NCI-H1436 treated with DMSO at 0.1 percent for 48 hours (cell line): Measurements from ENCODE around the gene TAGLN3.

Experiments used
- DNase-seq: peaks from one replicate; lab custom pipeline; 2025; lab: John Stamatoyannopoulos, UW

The TAGLN3 gene

DNA sequence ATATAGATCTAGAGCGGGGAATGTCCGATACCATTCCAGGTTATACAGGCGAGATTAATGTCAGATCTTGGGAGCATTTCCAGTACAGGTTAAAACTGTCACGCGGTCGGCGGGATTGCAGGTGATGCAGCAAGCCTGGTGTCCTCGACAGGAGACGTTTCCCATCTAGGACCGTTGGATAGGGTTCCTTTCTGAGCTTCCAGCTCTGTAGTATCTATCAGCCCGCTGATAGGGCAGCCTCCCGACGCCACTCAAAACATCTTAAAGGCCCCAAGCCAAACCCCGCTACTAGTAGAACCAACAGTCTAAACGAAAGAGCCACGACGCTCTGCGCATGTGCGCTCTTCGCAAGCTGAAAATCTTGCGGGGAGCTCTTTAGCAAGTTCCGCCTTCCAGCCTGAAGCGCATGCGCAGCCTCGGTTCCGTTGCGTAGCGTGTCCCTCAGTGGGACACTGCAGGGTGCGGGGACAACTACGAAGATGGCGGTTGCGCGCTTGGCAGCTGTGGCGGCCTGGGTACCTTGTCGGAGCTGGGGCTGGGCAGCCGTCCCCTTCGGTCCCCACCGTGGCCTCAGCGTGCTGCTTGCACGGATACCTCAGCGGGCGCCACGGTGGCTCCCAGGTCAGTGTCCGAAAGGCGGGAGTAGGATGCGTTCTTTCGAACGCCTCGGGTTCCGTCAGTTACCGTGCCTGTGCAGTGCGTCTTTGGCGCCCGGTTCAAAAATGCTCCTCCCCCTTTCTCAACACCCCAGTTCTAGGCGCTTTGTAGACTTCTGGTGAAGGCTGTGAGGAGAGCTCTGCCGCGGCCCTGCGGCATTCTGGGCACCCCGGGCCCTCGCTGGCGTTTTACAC lies 19.9 kb upstream of the TAGLN3 start, which contains the start of gene ABHD10:
TSS of gene ABHD10 (plus strand) at position 444 of the 851 bp plus-strand sequence. CDS start at position 480, 36 bp downstream.
- peak; percentile 92 for DNase-seq

GRCh38 chr3:111979434-111980038 lies 19.2 kb upstream of the TAGLN3 start:
- DNase-seq: no peak

DNA sequence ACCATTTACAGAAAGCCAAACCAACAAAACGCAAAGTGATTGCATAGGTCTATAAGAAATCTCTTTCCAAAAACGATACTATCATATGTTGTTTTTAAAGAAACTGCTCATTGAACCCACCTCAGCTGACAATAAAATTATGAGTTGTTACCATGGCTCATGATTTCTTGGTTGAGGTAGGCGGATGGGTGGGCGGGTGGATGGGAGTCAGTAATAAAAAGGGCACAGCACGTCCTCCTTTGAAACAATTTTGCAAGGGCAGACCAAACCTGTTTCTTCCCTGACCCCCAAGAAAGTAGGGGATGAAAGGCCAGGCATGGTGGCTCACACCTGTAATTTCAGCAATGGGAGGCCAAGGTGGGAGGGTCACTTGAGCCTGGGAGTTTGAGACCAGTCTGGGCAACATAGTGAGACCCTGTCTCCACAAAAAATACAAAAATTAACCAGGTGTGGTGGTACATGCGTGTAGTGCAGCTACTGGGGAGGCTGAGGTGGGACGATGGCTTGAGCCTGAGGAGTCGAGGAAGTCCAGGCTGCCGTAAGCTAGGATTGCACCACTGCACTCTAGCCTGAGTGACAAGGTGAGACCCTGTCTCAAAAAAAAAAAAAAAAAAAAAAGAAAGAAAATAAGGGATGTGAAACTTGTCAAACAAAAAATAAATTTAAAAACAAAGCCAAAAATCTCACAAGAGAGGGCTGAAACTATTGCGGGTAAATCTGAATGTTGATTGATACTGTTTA lies 17.8 kb upstream of the TAGLN3 start:
- no peak for DNase-seq

- DNase-seq: no peak
Measured at GRCh38 chr3:111981457-111981763, 17.3 kb upstream of the TAGLN3 start.

- no peak for DNase-seq
Measured at GRCh38 chr3:111984636-111985298, 14.0 kb upstream of the TAGLN3 start.

DNA sequence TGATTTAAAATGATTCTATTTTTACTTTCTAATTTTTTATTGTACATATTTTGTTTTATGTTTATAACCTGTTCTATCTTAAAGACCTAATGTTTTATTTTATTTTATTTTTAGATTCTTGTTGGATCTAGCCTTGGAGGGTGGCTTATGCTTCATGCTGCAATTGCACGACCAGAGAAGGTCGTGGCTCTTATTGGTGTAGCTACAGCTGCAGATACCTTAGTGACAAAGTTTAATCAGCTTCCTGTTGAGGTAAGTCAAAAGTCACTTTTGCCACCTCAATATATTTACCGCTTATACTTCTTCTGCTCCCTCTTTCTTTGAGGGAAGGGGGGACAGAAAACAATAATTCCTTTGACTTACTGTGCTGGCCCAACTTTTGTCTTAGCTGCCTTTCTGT lies 11.9 kb upstream of the TAGLN3 start:
- DNase-seq: no peak

DNA sequence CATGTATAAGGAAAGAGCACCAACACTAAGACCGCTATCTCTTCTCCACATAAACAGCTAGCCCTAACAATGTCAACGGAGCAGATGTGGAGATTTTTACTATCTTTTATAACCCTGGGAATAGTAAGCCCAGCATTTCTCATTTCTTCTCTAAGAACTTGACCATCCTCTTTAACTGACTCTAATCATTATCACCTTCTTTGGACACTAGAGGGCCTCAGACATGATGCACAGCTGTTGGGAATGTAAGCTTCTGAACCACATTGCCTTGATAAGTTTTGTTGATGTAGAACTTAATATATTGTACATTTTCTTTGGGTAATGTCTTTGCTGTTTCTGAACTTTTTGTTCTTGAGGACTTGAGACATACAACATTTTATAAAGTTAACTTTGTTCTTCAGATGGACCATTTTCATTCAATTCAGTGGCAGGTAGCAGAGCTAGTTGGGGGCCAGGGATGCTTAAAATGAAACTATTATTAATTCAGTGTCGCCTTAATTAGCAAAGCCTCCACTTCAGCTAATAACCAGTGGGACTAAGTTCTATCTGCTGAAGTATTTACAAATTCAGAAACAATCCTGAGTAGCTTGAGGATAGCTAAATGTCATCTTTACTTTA lies 9.6 kb upstream of the TAGLN3 start:
- peak; percentile 71 for DNase-seq

- no peak for DNase-seq
Measured at GRCh38 chr3:111993038-111993437, 5.7 kb upstream of the TAGLN3 start.

- DNase-seq: no peak
Measured at GRCh38 chr3:111999484-112000324, 982 bp downstream of the TAGLN3 start.

GRCh38 chr3:112000367-112000771 lies 1.6 kb downstream of the TAGLN3 start:
- no peak for DNase-seq

DNA sequence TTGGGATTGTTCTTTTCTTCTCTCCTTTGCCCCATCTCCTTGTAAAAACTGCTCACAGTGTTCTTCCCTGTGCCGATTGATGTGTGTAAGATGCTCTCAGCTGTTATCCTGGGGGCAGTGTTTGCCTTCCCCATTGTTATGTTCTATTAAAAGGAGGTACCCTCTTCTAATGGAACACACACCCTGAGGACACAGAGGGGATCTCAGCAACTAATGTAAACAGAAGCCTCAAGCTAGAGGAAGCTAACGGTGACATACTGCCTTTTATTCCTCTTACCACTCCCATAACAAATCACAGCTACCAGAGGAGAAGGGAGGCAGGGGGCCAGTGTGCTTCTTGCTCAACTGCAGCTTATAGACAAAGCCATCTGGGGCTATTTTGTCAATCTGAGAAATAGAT lies 2.2 kb downstream of the TAGLN3 start:
- DNase-seq: no peak

GRCh38 chr3:112001526-112001925 lies 2.8 kb downstream of the TAGLN3 start:
- no peak for DNase-seq

- DNase-seq: no peak
Measured at GRCh38 chr3:112002096-112002971, 3.6 kb downstream of the TAGLN3 start.

GRCh38 chr3:112003321-112004080 lies 4.8 kb downstream of the TAGLN3 start:
- DNase-seq: no peak

DNA sequence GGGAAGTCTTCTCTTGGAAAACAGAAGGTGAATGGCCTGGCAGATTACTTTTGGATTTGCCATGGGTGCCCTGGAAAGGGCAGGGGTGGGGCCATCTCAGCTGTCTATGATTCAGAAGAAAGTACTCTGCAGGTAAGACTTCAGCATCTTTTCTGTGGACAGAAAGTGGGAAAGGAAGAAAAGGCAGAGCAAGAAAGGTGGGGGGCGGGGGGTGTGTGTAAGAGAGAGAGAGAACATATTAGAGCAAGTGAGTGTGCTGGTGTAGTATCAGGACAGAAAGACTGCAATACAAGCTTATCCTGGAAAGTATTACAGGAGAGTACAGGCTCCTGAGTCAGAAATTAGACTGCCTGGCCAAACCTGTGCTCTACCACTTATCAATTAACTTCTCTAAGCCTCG lies 5.5 kb downstream of the TAGLN3 start:
- DNase-seq: no peak

- DNase-seq: no peak
Measured at GRCh38 chr3:112004669-112005068, 5.9 kb downstream of the TAGLN3 start.

DNA sequence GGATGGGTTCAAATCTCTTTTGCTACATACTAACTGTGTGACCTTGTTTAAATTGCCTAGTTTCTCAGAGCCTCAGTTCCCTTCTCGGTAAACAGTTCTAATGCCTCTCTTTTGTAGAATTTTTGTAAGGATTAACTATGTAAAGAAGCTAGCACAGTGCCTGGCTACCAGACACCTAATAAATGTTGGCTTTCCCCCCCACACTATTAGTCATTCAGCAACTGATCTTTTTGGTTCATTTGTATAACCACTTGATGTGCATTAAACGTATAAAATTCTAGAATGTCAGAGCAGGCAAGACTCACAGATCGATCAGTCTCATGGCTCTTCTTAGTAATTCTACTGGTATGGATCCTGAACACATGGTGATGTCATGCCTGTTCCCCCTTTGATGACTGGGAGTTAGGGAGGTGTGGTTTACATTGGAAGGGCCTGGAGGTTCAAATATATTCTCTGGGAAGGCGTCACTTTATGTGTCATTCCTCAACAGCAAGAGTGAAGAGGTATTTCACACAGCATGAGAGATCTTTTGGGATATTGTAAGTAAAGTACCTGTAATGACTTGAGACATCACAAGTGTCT lies 6.5 kb downstream of the TAGLN3 start:
- DNase-seq: no peak

DNA sequence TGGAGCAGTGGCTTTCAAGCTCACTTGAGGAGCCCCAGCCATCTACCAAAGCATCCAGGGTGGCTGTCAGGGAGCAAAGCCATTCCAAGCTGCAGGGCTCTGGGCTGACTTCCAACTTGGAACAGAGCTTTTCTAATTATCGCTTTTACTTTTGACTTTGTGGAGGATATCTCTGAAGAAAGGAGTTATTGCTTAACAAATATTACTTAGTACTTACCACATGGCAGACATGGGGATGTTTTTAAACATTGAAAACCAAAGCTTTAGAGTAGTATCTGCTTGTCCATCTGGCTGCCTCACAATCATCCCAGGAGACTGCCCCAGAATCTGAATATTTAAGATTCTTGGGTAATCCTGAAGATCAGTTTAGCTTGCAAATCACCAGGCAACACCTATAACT lies 8.9 kb downstream of the TAGLN3 start:
- no peak for DNase-seq

- DNase-seq: no peak
Measured at GRCh38 chr3:112009670-112010069, 10.9 kb downstream of the TAGLN3 start.
